ENCODE measurements around the gene ARG2. TPM values are rescaled to one million over a fixed set of nuclear protein-coding genes. Genes with fewer than 3 reads are reported as not detected.

ARG2 gene
- total RNA-seq, 2 donors from 2014 or later, result 4.7 to 11.5 TPM

GRCh38 chr14:67650151-67650550 is 30.4 kb downstream of the ARG2 start:
- H3K4me1 ChIP-seq, result no peaks in the 10 kb centered on the region
- intact Hi-C loops (cut with DNase I), result no loop called here
- no peak overlapping the region for H3K27ac ChIP-seq
- no peak overlapping the region for H3K9ac ChIP-seq (ENCODE audit: low read depth in 2 of 2, low read length in 2 of 2)
- no peak for TF ChIP-seq CTCF (IDR thresholded peaks at IDR 0.05)
- H3K9me3 ChIP-seq, result no peaks in the 10 kb centered on the region
- DNase-seq, result no peak
- H3K4me3 ChIP-seq, result no peak overlapping the region
- no peaks in the 10 kb centered on the region for H3K27me3 ChIP-seq
- peaks cover 4% of the 10 kb centered on the region for H3K36me3 ChIP-seq

- no peaks in the 10 kb centered on the region for H3K4me1 ChIP-seq
- no peak for TF ChIP-seq CTCF (IDR thresholded peaks at IDR 0.05)
- H3K27ac ChIP-seq, result no peak overlapping the region
- H3K9ac ChIP-seq (ENCODE audit: low read depth in 2 of 2, low read length in 2 of 2), result no peak overlapping the region
- H3K9me3 ChIP-seq, result no peaks in the 10 kb centered on the region
- no peak overlapping the region for H3K4me3 ChIP-seq
- intact Hi-C loops (cut with DNase I), result no loop called here
- no peak for DNase-seq
- no peaks in the 10 kb centered on the region for H3K27me3 ChIP-seq
- peaks cover 4% of the 10 kb centered on the region for H3K36me3 ChIP-seq
Observed at GRCh38 chr14:67650694-67651093, 31.0 kb downstream of the ARG2 start.

- intact Hi-C loops (cut with DNase I), result no loop called here
- no peaks in the 10 kb centered on the region for H3K4me1 ChIP-seq
Observed at GRCh38 chr14:67652189-67652588, 32.5 kb downstream of the ARG2 start.

GRCh38 chr14:67653651-67654280 is 34.0 kb downstream of the ARG2 start:
- intact Hi-C loops (cut with DNase I), result no loop called here
- Histone ChIP-seq H3K9me3 (no peaks in the 10 kb centered on the region), H3K4me1 (no peaks in the 10 kb centered on the region), H3K4me3 (no peak overlapping the region), H3K36me3 (peaks cover 4% of the 10 kb centered on the region), H3K27ac (no peak overlapping the region), H3K27me3 (no peaks in the 10 kb centered on the region), H3K9ac (ENCODE audit: low read depth in 2 of 2, low read length in 2 of 2) (no peak overlapping the region)
- no peak for TF ChIP-seq CTCF (IDR thresholded peaks at IDR 0.05)
- no peak for DNase-seq

More at GRCh38 chr14:67652189-67652588, 32.5 kb downstream of the ARG2 start:
- no peak for DNase-seq
- Histone ChIP-seq H3K27me3 (no peaks in the 10 kb centered on the region), H3K4me3 (no peak overlapping the region), H3K9ac (ENCODE audit: low read depth in 2 of 2, low read length in 2 of 2) (no peak overlapping the region), H3K36me3 (peaks cover 4% of the 10 kb centered on the region), H3K27ac (no peak overlapping the region), H3K9me3 (no peaks in the 10 kb centered on the region)
- no peak for TF ChIP-seq CTCF (IDR thresholded peaks at IDR 0.05)

- no peaks in the 10 kb centered on the region for H3K36me3 ChIP-seq
- H3K27ac ChIP-seq, result no peak overlapping the region
- H3K9ac ChIP-seq (ENCODE audit: low read depth in 2 of 2, low read length in 2 of 2), result no peak overlapping the region
- no peaks in the 10 kb centered on the region for H3K27me3 ChIP-seq
- H3K4me3 ChIP-seq, result no peak overlapping the region
- H3K9me3 ChIP-seq, result no peaks in the 10 kb centered on the region
- H3K4me1 ChIP-seq, result peaks cover 3% of the 10 kb centered on the region
- no peak for DNase-seq
- intact Hi-C loops (cut with DNase I), result loop anchor here (10.0 kb wide), 1 partner anchor 239 kb away; no protein-coding TSS in a partner anchor
- TF ChIP-seq CTCF (IDR thresholded peaks at IDR 0.05), result no peak
Observed at GRCh38 chr14:67663633-67664032, 43.9 kb downstream of the ARG2 start.

All from colonic mucosa (tissue), 4 donors.